Stimulated activated naive CD4-positive, alpha-beta T cell treated with Interleukin-2 at 50 U/mL for 16 hours (primary cell): ENCODE measurements around the gene ZBTB34.
"Not testable (repeated sequence)": the region's sequence is repeated elsewhere in the genome, so short reads cannot be mapped to it uniquely, and the experiment has no call there.

Source experiments
- DNase-seq: peaks from one replicate; lab custom pipeline; 2025; lab: John Stamatoyannopoulos, UW

The ZBTB34 gene

GRCh38 chr9:126860077-126860756 is at the start of gene ZBTB34:
ZBTB34 (plus strand) TSS chr9:126860639; CDS start chr9:126879400, 18,761 bp downstream.
- peak; percentile 71 for DNase-seq

GRCh38 chr9:126813072-126813471 is 47.4 kb upstream of the ZBTB34 start:
- no peak for DNase-seq

- DNase-seq: no peak
Measured at GRCh38 chr9:126814091-126814490, 46.3 kb upstream of the ZBTB34 start.

- not testable (repeated sequence) for DNase-seq
Measured at GRCh38 chr9:126817615-126818014, 42.8 kb upstream of the ZBTB34 start.

GRCh38 chr9:126818482-126818881 is 42.0 kb upstream of the ZBTB34 start:
- no peak for DNase-seq

- no peak for DNase-seq
Measured at GRCh38 chr9:126819482-126819881, 41.0 kb upstream of the ZBTB34 start.

- DNase-seq: no peak
Measured at GRCh38 chr9:126822278-126822677, 38.2 kb upstream of the ZBTB34 start.

GRCh38 chr9:126822873-126823272 is 37.6 kb upstream of the ZBTB34 start:
- no peak for DNase-seq

GRCh38 chr9:126824052-126824451 is 36.4 kb upstream of the ZBTB34 start:
- DNase-seq: not testable (repeated sequence)

GRCh38 chr9:126827227-126827626 is 33.2 kb upstream of the ZBTB34 start:
- DNase-seq: no peak

- DNase-seq: no peak
Measured at GRCh38 chr9:126829035-126829434, 31.4 kb upstream of the ZBTB34 start.

- no peak for DNase-seq
Measured at GRCh38 chr9:126830827-126831226, 29.6 kb upstream of the ZBTB34 start.

- no peak for DNase-seq
Measured at GRCh38 chr9:126832440-126832839, 28.0 kb upstream of the ZBTB34 start.

GRCh38 chr9:126833020-126833419 is 27.4 kb upstream of the ZBTB34 start:
- no peak for DNase-seq

- no peak for DNase-seq
Measured at GRCh38 chr9:126833710-126834345, 26.6 kb upstream of the ZBTB34 start.

GRCh38 chr9:126834672-126835071 is 25.8 kb upstream of the ZBTB34 start:
- DNase-seq: no peak

- no peak for DNase-seq
Measured at GRCh38 chr9:126836216-126836615, 24.2 kb upstream of the ZBTB34 start.

- DNase-seq: no peak
Measured at GRCh38 chr9:126838055-126838811, 22.2 kb upstream of the ZBTB34 start.

- no peak for DNase-seq
Measured at GRCh38 chr9:126838895-126839294, 21.5 kb upstream of the ZBTB34 start.

- DNase-seq: no peak
Measured at GRCh38 chr9:126839301-126839700, 21.1 kb upstream of the ZBTB34 start.

- DNase-seq: no peak
Measured at GRCh38 chr9:126842220-126842842, 18.1 kb upstream of the ZBTB34 start.

GRCh38 chr9:126842977-126843799 is 17.3 kb upstream of the ZBTB34 start:
- DNase-seq: no peak
